ENCODE measurements around the gene MOGAT1. TPM values are rescaled to one million over a fixed set of nuclear protein-coding genes. Genes with fewer than 3 reads are reported as not detected.

The MOGAT1 gene
- polyA plus RNA-seq, 2 of the 4 experiments (the other 2 are of a cell fraction): not detected

DNA sequence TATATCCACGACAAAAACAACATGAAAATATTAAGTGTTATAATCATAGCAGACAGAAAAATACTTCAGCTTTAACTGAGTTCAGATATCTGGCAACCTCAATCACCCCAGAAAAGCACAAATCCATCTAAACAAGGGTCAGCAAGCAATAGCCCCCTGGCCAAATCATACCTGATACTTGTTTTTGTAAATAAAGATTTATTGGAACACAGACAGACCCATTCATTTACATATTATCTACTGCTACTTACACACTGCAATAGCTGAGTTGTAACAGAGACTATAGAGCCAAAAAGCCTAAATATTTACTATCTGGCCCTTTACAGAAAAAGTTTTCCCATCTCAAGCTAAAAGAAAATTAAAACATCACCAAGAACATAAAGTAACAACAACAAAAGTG, 28.3 kb upstream of the MOGAT1 start:
- Histone ChIP-seq H3K27ac (no peak overlapping the region), H3K4me1 (no peaks in the 10 kb centered on the region), H3K9me3 (no peaks in the 10 kb centered on the region), H3K4me3 (no peak overlapping the region), H3K4me2 (no peak overlapping the region)
- TF ChIP-seq EHMT2 (IDR thresholded peaks at IDR 0.05; ENCODE audit: low read depth) (no peak), HES2 (IDR thresholded peaks at IDR 0.05) (no peak), MYC (IDR thresholded peaks at IDR 0.05; ENCODE audit: borderline replicate concordance, low read length) (no peak)
- POLR2A ChIA-PET: no interaction called here
- ATAC-seq (no peak), FAIRE-seq (no peak), DNase-seq (ENCODE audit: low read depth in 1 of 2, low spot score in 1 of 2) (no peak)
- CTCF ChIA-PET: no interaction called here
- WGBS (ENCODE audit: missing lambda C conversion rate): 78% methylated on average over 1 of the region's 1 CpG

GRCh38 chr2:222646008-222646407, 25.4 kb upstream of the MOGAT1 start:
- no peaks in the 10 kb centered on the region for H3K4me1 ChIP-seq
- TF ChIP-seq EHMT2 (IDR thresholded peaks at IDR 0.05; ENCODE audit: low read depth) (no peak), HMGXB4 (CRISPR knock-in tag; IDR thresholded peaks at IDR 0.05; ENCODE audit: borderline replicate concordance) (no peak), ZFP36 (IDR thresholded peaks at IDR 0.05; ENCODE audit: borderline replicate concordance, partially characterized antibody) (no peak), CBX2 (IDR thresholded peaks at IDR 0.05; ENCODE audit: borderline replicate concordance, low read depth) (no peak), FOSL2 (IDR thresholded peaks at IDR 0.05) (no peak), FOSL2 (CRISPR knock-in tag; IDR thresholded peaks at IDR 0.05) (no peak), ZSCAN20 (CRISPR knock-in tag; IDR thresholded peaks at IDR 0.05) (no peak), GATA3 (IDR thresholded peaks at IDR 0.05; ENCODE audit: borderline replicate concordance) (no peak), BHLHE40 (IDR thresholded peaks at IDR 0.05; ENCODE audit: low read depth, low read length) (no peak), RFX5 (IDR thresholded peaks at IDR 0.05) (no peak), SMC3 (IDR thresholded peaks at IDR 0.05) (no peak), POLR2AphosphoS2 (conservative IDR thresholded peaks at IDR 0.05; ENCODE audit: low read length) (no peak), ESRRA (IDR thresholded peaks at IDR 0.05; ENCODE audit: borderline replicate concordance, low read length) (no peak)
- TF ChIP-seq, protein P1, sequence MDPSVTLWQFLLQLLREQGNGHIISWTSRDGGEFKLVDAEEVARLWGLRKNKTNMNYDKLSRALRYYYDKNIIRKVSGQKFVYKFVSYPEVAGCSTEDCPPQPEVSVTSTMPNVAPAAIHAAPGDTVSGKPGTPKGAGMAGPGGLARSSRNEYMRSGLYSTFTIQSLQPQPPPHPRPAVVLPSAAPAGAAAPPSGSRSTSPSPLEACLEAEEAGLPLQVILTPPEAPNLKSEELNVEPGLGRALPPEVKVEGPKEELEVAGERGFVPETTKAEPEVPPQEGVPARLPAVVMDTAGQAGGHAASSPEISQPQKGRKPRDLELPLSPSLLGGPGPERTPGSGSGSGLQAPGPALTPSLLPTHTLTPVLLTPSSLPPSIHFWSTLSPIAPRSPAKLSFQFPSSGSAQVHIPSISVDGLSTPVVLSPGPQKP (IDR thresholded peaks at IDR 0.05; ENCODE audit: low read depth, low read length): no peak
- WGBS (ENCODE audit: missing lambda C conversion rate): 94% methylated on average over 3 of the region's 3 CpGs
- no peak overlapping the region for H3K27ac ChIP-seq
- H3K9me3 ChIP-seq: no peaks in the 10 kb centered on the region
- no peak for ATAC-seq
- FAIRE-seq: no peak
- H3K4me3 ChIP-seq: no peak overlapping the region
- POLR2A ChIA-PET: no interaction called here
- DNase-seq (ENCODE audit: low read depth in 1 of 2, low spot score in 1 of 2): no peak
- CTCF ChIA-PET: no interaction called here
- no peak overlapping the region for H3K4me2 ChIP-seq

DNA sequence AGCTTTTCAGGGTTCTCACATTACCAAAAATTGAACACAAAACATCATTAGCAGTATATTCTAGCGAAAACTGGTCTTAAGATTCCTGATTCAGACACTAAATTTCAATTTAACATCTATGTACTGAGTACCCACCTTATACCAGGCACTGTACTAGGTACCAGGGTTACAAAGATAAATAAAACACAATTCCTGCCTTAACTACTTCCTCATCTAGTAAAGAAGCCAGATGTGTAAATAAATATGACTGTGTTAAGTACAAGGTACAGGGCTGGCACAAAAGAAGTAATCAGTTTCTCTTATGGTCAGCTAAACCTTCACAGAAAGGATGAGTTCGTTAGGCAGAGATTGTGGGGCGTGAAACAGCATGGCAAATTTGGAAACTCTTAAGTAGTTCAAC, 21.7 kb upstream of the MOGAT1 start:
- ATAC-seq (no peak), FAIRE-seq (no peak), DNase-seq (ENCODE audit: low read depth in 1 of 2, low spot score in 1 of 2) (no peak)
- TF ChIP-seq RAD21 (conservative IDR thresholded peaks at IDR 0.05 in 1 of 2, IDR thresholded peaks at IDR 0.05 in 1 of 2) (no peak), ATOH8 (CRISPR knock-in tag; IDR thresholded peaks at IDR 0.05; ENCODE audit: low read depth) (no peak), E2F6 (IDR thresholded peaks at IDR 0.05; ENCODE audit: borderline replicate concordance, low read depth) (no peak), CHD2 (IDR thresholded peaks at IDR 0.05; ENCODE audit: low read length, partially characterized antibody) (no peak), FOSB (CRISPR knock-in tag; IDR thresholded peaks at IDR 0.05) (no peak), FOXS1 (CRISPR knock-in tag; IDR thresholded peaks at IDR 0.05) (no peak)
- Histone ChIP-seq H3K9me3 (no peaks in the 10 kb centered on the region), H3K4me1 (peaks cover 10% of the 10 kb centered on the region; the same call in 2 of the 3 replicates), H3K27ac (no peak overlapping the region), H3K4me3 (no peak overlapping the region), H3K4me2 (no peak overlapping the region)
- 93% methylated on average over 3 of the region's 3 CpGs for whole genome bisulfite sequencing (ENCODE audit: missing lambda C conversion rate)
- ChIA-PET CTCF (no interaction called here), POLR2A (no interaction called here)
